Measurements from ENCODE around the gene KRT32. TPM values are rescaled to one million over a fixed set of nuclear protein-coding genes. Genes with fewer than 3 reads are reported as not detected.

The KRT32 gene
- total RNA-seq, 1 donor from 2014 or later = not detected

- Mint-ChIP-seq H3K4me3 (ENCODE audit: unreplicated experiment) (no peak overlapping the region), H3K9me3 (ENCODE audit: unreplicated experiment) (peaks cover 1% of the 10 kb centered on the region), H3K27me3 (ENCODE audit: low read depth, unreplicated experiment) (peaks cover 24% of the 10 kb centered on the region), H3K4me1 (ENCODE audit: low read depth, unreplicated experiment) (peaks cover 6% of the 10 kb centered on the region), H3K36me3 (ENCODE audit: low read depth, unreplicated experiment) (peaks cover 2% of the 10 kb centered on the region), H3K27ac (ENCODE audit: unreplicated experiment) (no peak overlapping the region)
- Histone ChIP-seq H3K9ac (ENCODE audit: low read length) (no peak overlapping the region), H3K36me3 (ENCODE audit: insufficient read depth, low read length) (no peaks in the 10 kb centered on the region), H3K79me2 (ENCODE audit: insufficient read depth, low read length) (no peaks in the 10 kb centered on the region), H3K4me3 (ENCODE audit: insufficient read depth, low read depth, low read length) (no peak overlapping the region), H4K20me1 (ENCODE audit: insufficient read depth, low read length) (no peaks in the 10 kb centered on the region), H2AFZ (ENCODE audit: low read depth, low read length) (no peak overlapping the region), H3K27me3 (ENCODE audit: insufficient read depth, low read length) (no peaks in the 10 kb centered on the region), H3K9me3 (ENCODE audit: insufficient read depth, low read depth, low read length) (no peaks in the 10 kb centered on the region), H3K4me2 (ENCODE audit: low read length) (no peak overlapping the region), H3K27ac (ENCODE audit: low read depth, low read length) (no peak overlapping the region), H3K4me1 (ENCODE audit: insufficient read depth, low read length) (peaks cover 11% of the 10 kb centered on the region)
- DNase-seq (ENCODE audit: low read depth) (no peak), FAIRE-seq (no peak)
- TF ChIP-seq EZH2 (IDR thresholded peaks at IDR 0.05; ENCODE audit: insufficient read depth, low read length) (no peak), CTCF (IDR thresholded peaks at IDR 0.05; ENCODE audit: insufficient read depth, low read depth, low read length) (no peak)
Measured at GRCh38 chr17:41504246-41504977, 37.2 kb upstream of the KRT32 start.

GRCh38 chr17:41503202-41503601 is 36.0 kb upstream of the KRT32 start:
- H3K36me3 ChIP-seq (ENCODE audit: insufficient read depth, low read length) = no peaks in the 10 kb centered on the region
- H4K20me1 ChIP-seq (ENCODE audit: insufficient read depth, low read length) = no peaks in the 10 kb centered on the region
- H3K27me3 ChIP-seq (ENCODE audit: insufficient read depth, low read length) = no peaks in the 10 kb centered on the region
- no peak overlapping the region for H2AFZ ChIP-seq (ENCODE audit: low read depth, low read length)
- no peak overlapping the region for H3K27ac Mint-ChIP-seq (ENCODE audit: unreplicated experiment)
- FAIRE-seq = no peak
- peaks cover 2% of the 10 kb centered on the region for H3K36me3 Mint-ChIP-seq (ENCODE audit: low read depth, unreplicated experiment)
- H3K79me2 ChIP-seq (ENCODE audit: insufficient read depth, low read length) = no peaks in the 10 kb centered on the region
- H3K4me1 Mint-ChIP-seq (ENCODE audit: low read depth, unreplicated experiment) = peaks cover 6% of the 10 kb centered on the region
- no peak for DNase-seq (ENCODE audit: low read depth)
- no peak overlapping the region for H3K4me2 ChIP-seq (ENCODE audit: low read length)
- H3K9me3 ChIP-seq (ENCODE audit: insufficient read depth, low read depth, low read length) = no peaks in the 10 kb centered on the region
- H3K27ac ChIP-seq (ENCODE audit: low read depth, low read length) = no peak overlapping the region
- TF ChIP-seq EZH2 (IDR thresholded peaks at IDR 0.05; ENCODE audit: insufficient read depth, low read length) (no peak), CTCF (IDR thresholded peaks at IDR 0.05; ENCODE audit: insufficient read depth, low read depth, low read length) (no peak)
- H3K27me3 Mint-ChIP-seq (ENCODE audit: low read depth, unreplicated experiment) = peaks cover 26% of the 10 kb centered on the region
- H3K9me3 Mint-ChIP-seq (ENCODE audit: unreplicated experiment) = peaks cover 3% of the 10 kb centered on the region
- no peak overlapping the region for H3K4me3 ChIP-seq (ENCODE audit: insufficient read depth, low read depth, low read length)
- H3K4me1 ChIP-seq (ENCODE audit: insufficient read depth, low read length) = peaks cover 11% of the 10 kb centered on the region
- no peak overlapping the region for H3K4me3 Mint-ChIP-seq (ENCODE audit: unreplicated experiment)
- H3K9ac ChIP-seq (ENCODE audit: low read length) = no peak overlapping the region

Measured in astrocyte (in vitro differentiated cells and primary cell).